ENCODE data around the gene ZMYND8.

DNA sequence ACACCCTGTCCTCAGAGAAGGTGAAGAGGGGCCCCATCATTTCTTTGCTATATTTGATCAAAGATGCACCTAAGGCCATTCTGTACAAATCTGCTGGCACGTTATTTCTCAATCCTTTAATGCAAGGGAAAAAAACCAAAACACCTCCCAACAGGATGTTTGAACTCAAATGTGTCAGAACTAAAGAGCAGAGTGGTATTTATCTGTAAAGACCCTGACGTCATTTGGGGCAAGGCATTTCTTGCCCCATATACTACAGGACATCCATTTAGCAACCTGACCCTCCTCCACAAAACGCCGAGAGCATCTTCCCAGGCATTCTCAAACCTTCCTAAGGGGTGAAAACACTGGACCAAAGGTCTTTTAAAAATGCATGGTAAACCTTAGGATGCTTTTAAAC lies 50.8 kb downstream of the ZMYND8 start:
- no peak for TF ChIP-seq SRF (IDR thresholded peaks at IDR 0.05; ENCODE audit: low read depth in 2 of 2, low read length in 2 of 2)
- TF ChIP-seq, protein P1, sequence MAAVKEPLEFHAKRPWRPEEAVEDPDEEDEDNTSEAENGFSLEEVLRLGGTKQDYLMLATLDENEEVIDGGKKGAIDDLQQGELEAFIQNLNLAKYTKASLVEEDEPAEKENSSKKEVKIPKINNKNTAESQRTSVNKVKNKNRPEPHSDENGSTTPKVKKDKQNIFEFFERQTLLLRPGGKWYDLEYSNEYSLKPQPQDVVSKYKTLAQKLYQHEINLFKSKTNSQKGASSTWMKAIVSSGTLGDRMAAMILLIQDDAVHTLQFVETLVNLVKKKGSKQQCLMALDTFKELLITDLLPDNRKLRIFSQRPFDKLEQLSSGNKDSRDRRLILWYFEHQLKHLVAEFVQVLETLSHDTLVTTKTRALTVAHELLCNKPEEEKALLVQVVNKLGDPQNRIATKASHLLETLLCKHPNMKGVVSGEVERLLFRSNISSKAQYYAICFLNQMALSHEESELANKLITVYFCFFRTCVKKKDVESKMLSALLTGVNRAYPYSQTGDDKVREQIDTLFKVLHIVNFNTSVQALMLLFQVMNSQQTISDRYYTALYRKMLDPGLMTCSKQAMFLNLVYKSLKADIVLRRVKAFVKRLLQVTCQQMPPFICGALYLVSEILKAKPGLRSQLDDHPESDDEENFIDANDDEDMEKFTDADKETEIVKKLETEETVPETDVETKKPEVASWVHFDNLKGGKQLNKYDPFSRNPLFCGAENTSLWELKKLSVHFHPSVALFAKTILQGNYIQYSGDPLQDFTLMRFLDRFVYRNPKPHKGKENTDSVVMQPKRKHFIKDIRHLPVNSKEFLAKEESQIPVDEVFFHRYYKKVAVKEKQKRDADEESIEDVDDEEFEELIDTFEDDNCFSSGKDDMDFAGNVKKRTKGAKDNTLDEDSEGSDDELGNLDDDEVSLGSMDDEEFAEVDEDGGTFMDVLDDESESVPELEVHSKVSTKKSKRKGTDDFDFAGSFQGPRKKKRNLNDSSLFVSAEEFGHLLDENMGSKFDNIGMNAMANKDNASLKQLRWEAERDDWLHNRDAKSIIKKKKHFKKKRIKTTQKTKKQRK (IDR thresholded peaks at IDR 0.05; ENCODE audit: low read depth, low read length) = no peak
- TF ChIP-seq, protein P2, sequence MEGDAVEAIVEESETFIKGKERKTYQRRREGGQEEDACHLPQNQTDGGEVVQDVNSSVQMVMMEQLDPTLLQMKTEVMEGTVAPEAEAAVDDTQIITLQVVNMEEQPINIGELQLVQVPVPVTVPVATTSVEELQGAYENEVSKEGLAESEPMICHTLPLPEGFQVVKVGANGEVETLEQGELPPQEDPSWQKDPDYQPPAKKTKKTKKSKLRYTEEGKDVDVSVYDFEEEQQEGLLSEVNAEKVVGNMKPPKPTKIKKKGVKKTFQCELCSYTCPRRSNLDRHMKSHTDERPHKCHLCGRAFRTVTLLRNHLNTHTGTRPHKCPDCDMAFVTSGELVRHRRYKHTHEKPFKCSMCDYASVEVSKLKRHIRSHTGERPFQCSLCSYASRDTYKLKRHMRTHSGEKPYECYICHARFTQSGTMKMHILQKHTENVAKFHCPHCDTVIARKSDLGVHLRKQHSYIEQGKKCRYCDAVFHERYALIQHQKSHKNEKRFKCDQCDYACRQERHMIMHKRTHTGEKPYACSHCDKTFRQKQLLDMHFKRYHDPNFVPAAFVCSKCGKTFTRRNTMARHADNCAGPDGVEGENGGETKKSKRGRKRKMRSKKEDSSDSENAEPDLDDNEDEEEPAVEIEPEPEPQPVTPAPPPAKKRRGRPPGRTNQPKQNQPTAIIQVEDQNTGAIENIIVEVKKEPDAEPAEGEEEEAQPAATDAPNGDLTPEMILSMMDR (IDR thresholded peaks at IDR 0.05 in 2 of 3, conservative IDR thresholded peaks at IDR 0.05 in 1 of 3; ENCODE audit: control insufficient read depth in 2 of 3, extremely low read depth in 1 of 3, insufficient read depth in 1 of 3, low read depth in 3 of 3, low read length in 3 of 3) = no peak
- no peak for TF ChIP-seq NRF1 (conservative IDR thresholded peaks at IDR 0.05; ENCODE audit: low read depth, low read length)
- TF ChIP-seq ZSCAN29 (IDR thresholded peaks at IDR 0.05) = no peak
- TF ChIP-seq CEBPB (IDR thresholded peaks at IDR 0.05; ENCODE audit: borderline replicate concordance in 1 of 2, low read depth in 2 of 2, low read length in 2 of 2) = no peak
- no peak for TF ChIP-seq NFIC (IDR thresholded peaks at IDR 0.05; ENCODE audit: low read depth, low read length)
- no peak for TF ChIP-seq CBFB (IDR thresholded peaks at IDR 0.05; ENCODE audit: low read depth)
- no peak for TF ChIP-seq CHD2 (IDR thresholded peaks at IDR 0.05; ENCODE audit: borderline replicate concordance, low read depth, low read length)
- no peak for TF ChIP-seq ZNF384 (IDR thresholded peaks at IDR 0.05; ENCODE audit: borderline replicate concordance, low read depth, low read length)
- no peak for TF ChIP-seq YY1 (IDR thresholded peaks at IDR 0.05; ENCODE audit: low read depth, low read length)
- TF ChIP-seq MTA2 (IDR thresholded peaks at IDR 0.05; ENCODE audit: low read depth) = no peak
- no peak for TF ChIP-seq GABPA (IDR thresholded peaks at IDR 0.05; ENCODE audit: low read depth)
- TF ChIP-seq PML (IDR thresholded peaks at IDR 0.05; ENCODE audit: low read length) = no peak

Data from GM12878 (cell line).